Nephron (organoid): ENCODE measurements around the gene LSAMP.
A peak's percentile ranks its signal among the peaks of the same experiment; 100 is the strongest.

ENCODE experiments used
- H3K27ac Mint-ChIP-seq, 3 experiments: 2 replicates each; pipeline ENCODE4 v1.8.0; 2020; ENCODE audit warnings: mixed read lengths in 3 of 3, mild to moderate bottlenecking in 2 of 3, moderate library complexity in 1 of 3
- H3K27me3 Mint-ChIP-seq: 2 replicates; pipeline ENCODE4 v1.8.0; 2021; ENCODE audit warnings: low read depth, mild to moderate bottlenecking, moderate library complexity, mixed read lengths
- H3K36me3 Mint-ChIP-seq: 2 replicates; pipeline ENCODE4 v1.8.0; 2020; ENCODE audit warnings: low read depth, mixed read lengths
- H3K4me1 Mint-ChIP-seq: 2 replicates; pipeline ENCODE4 v1.8.0; 2020; ENCODE audit warnings: mixed read lengths
- H3K4me3 Mint-ChIP-seq, 3 experiments: 2 replicates each; pipeline ENCODE4 v1.8.0; 2020; ENCODE audit warnings: mild to moderate bottlenecking in 3 of 3, mixed read lengths in 3 of 3, moderate library complexity in 2 of 3
- H3K9me3 Mint-ChIP-seq: 2 replicates; pipeline ENCODE4 v1.8.0; 2020; ENCODE audit warnings: mixed read lengths
- TF ChIP-seq, protein P1 (sequence below), 3 experiments: fragments of 200-600 bp; sonication (generic); IDR thresholded peaks; one replicate each; pipeline ENCODE4 v1.5.0; 2021; ENCODE audit warnings: antibody characterized with exemption in 3 of 3; ENCODE audit not compliant: unreplicated experiment in 3 of 3

Gene LSAMP

DNA sequence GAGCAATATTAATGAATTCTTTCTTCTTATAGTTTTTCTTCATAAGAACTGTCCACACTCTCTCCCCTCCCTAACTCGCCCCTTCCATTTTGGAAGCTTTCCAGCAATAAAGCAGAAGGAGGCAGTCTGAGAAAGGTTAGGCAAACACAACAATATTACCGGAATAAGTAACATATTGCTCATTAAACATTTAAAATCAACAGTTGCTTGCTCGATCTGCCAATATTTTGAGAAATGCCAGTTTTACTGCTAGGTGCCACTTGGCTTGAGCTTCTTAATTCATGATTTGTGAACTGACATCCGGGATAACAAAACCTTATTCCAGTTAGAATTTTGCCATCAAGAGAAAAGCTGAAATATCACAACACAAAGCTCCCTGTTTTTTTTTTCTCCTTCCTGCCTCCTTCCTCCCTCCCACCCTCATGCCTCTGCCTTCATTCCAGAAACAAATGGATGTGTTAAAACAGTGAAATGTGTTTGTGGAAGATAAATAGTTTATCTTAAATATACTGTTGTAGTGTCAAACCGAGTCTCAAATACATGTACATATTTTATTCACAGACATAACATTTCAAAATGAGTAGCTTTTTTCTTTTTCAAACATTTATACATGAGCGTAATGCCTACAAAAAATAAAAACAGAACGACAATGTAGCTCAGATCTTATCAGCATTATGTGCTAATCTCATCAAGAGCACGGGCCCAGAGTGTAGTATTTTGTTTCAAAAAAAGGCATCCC is 568.2 kb downstream of the LSAMP start:
- Mint-ChIP-seq H3K36me3 (no peaks in the 10 kb centered on the region), H3K27me3 (no peaks in the 10 kb centered on the region), H3K27ac (peak overlapping the region; percentile 42 to 74 (median 68)), H3K9me3 (no peaks in the 10 kb centered on the region), H3K4me3 (peak overlapping the region; percentile 8 to 52 (median 27)), H3K4me1 (peaks cover 12% of the 10 kb centered on the region)
- TF ChIP-seq, protein P1, sequence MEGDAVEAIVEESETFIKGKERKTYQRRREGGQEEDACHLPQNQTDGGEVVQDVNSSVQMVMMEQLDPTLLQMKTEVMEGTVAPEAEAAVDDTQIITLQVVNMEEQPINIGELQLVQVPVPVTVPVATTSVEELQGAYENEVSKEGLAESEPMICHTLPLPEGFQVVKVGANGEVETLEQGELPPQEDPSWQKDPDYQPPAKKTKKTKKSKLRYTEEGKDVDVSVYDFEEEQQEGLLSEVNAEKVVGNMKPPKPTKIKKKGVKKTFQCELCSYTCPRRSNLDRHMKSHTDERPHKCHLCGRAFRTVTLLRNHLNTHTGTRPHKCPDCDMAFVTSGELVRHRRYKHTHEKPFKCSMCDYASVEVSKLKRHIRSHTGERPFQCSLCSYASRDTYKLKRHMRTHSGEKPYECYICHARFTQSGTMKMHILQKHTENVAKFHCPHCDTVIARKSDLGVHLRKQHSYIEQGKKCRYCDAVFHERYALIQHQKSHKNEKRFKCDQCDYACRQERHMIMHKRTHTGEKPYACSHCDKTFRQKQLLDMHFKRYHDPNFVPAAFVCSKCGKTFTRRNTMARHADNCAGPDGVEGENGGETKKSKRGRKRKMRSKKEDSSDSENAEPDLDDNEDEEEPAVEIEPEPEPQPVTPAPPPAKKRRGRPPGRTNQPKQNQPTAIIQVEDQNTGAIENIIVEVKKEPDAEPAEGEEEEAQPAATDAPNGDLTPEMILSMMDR (IDR thresholded peaks at IDR 0.05; ENCODE audit: unreplicated experiment in 3 of 3), result no peak

DNA sequence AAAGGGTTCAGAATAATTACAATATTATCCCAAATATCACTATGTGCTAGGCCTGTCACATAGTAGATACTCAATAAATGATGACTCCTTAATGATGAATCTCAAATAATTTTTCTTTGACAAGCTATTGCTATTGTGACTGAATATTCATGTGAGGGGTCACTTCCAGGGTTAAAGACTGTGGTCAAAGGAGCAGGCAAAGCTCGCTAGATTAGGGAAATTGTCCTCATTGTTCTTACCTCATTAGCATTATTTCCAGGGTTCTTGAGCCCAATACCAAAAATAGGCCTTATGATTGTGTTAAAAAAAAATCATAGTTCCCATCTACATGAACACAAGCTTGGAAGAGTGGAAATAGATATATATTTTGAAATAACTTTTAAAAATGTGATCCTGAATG is 569.8 kb downstream of the LSAMP start:
- H3K36me3 Mint-ChIP-seq, result no peaks in the 10 kb centered on the region
- no peak overlapping the region for H3K27ac Mint-ChIP-seq
- H3K9me3 Mint-ChIP-seq, result no peaks in the 10 kb centered on the region
- H3K27me3 Mint-ChIP-seq, result no peaks in the 10 kb centered on the region
- TF ChIP-seq, protein P1 (IDR thresholded peaks at IDR 0.05; ENCODE audit: unreplicated experiment in 3 of 3), result no peak
- H3K4me3 Mint-ChIP-seq, result no peak overlapping the region
- H3K4me1 Mint-ChIP-seq, result peaks cover 12% of the 10 kb centered on the region

DNA sequence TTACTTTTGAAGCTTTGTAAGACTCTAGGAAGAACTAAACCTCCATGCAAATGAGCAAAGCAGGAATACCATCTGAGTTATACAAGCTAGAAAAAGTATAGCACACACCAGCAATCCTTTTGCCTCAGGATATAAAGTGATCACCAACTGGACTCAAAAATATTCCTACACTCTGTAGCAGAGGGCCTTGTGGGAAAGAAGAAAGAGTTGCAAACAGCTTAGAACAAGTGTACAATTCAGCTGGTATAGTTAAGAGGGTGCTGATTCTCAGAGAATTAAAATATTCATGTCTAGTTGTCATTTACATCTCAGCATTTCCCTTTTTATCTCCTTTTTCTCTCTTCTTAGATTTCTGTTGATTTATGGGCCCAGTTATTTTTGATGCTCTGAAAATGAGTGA is 573.6 kb downstream of the LSAMP start:
- H3K27me3 Mint-ChIP-seq, result no peaks in the 10 kb centered on the region

DNA sequence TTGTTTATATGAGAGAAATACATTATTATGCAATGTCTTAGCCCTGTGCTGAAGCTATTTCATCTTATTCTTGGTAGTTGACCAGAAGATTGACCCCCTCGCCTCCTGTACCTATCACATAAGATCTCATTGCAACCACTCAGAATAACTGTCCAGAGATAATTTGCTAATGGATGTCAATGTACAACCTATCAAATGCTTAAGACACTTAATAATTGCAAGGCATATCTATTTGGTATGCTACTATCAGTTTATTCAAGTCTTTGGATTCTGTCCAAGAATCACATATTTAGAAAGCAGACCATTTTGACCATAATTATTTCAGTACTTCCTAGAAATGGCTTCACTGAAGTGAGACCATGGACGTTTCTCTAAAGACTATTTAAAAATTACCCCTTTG is 580.4 kb downstream of the LSAMP start:
- Mint-ChIP-seq H3K27ac (no peak overlapping the region), H3K27me3 (peaks cover 7% of the 10 kb centered on the region), H3K4me1 (peaks cover 28% of the 10 kb centered on the region), H3K4me3 (no peak overlapping the region), H3K36me3 (no peaks in the 10 kb centered on the region), H3K9me3 (no peaks in the 10 kb centered on the region)
- TF ChIP-seq, protein P1 (IDR thresholded peaks at IDR 0.05; ENCODE audit: unreplicated experiment in 3 of 3), result no peak

More for the DNA sequence above, 573.6 kb downstream of the LSAMP start:
- no peak overlapping the region for H3K4me3 Mint-ChIP-seq
- H3K9me3 Mint-ChIP-seq, result no peaks in the 10 kb centered on the region
- no peaks in the 10 kb centered on the region for H3K36me3 Mint-ChIP-seq
- TF ChIP-seq, protein P1 (IDR thresholded peaks at IDR 0.05; ENCODE audit: unreplicated experiment in 3 of 3), result no peak
- no peak overlapping the region for H3K27ac Mint-ChIP-seq
- peaks cover 4% of the 10 kb centered on the region for H3K4me1 Mint-ChIP-seq

DNA sequence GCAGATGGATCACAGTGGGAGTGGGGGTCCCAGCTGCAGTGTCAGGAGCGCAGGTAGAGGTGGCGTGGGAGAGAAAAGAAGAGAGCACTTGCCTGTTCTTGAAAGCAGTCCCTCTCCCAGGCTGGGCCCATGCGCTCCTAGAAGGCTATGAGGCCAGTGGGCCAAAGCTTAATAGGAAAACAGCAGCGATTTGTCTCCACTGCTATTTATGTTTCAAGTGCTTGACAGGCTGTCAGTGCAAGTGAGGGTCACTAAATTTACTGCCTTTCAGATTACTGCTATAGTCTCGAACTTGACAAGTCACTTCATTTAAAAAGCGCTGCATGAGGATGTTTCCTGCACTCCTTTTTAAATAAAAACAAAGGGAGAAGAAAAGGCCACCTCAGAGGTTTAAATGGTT is 582.4 kb downstream of the LSAMP start:
- Mint-ChIP-seq H3K9me3 (no peaks in the 10 kb centered on the region), H3K36me3 (no peaks in the 10 kb centered on the region), H3K4me3 (no peak overlapping the region), H3K27me3 (peaks cover 7% of the 10 kb centered on the region), H3K27ac (peak overlapping the region in 1 of 3 experiments; percentile 55), H3K4me1 (peaks cover 33% of the 10 kb centered on the region)
- TF ChIP-seq, protein P1 (IDR thresholded peaks at IDR 0.05; ENCODE audit: unreplicated experiment in 3 of 3), result no peak

DNA sequence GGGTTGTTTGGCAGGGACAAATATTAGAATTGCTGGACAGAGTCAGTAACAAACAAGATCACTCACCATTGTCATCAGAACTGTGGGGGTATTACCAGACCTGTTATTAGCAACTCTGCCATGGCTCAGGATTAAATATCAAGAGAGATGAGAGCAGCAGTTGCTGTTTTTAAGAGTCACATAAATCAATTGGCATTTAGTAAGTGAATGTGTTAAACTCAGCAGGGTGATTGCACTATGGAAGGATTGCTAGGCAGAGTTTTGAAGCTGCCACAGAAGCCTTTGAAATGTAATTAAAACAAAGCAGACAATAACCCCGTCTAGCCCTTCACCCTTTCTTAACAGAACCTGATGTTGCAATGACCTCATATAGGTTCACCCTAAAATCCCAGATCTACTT is 583.2 kb downstream of the LSAMP start:
- no peak overlapping the region for H3K27ac Mint-ChIP-seq
- no peaks in the 10 kb centered on the region for H3K9me3 Mint-ChIP-seq
- H3K4me1 Mint-ChIP-seq, result peaks cover 33% of the 10 kb centered on the region
- TF ChIP-seq, protein P1 (IDR thresholded peaks at IDR 0.05; ENCODE audit: unreplicated experiment in 3 of 3), result no peak
- no peaks in the 10 kb centered on the region for H3K36me3 Mint-ChIP-seq
- peaks cover 7% of the 10 kb centered on the region for H3K27me3 Mint-ChIP-seq
- H3K4me3 Mint-ChIP-seq, result no peak overlapping the region
